Effector memory CD4-positive, alpha-beta T cell (primary cell): ENCODE measurements around the gene BRCA1.
"Not testable (repeated sequence)": the region's sequence is repeated elsewhere in the genome, so short reads cannot be mapped to it uniquely, and the experiment has no call there.

Experiments used
- DNase-seq, 3 donors: peaks; one replicate each; pipeline ENCODE4 v3.0.0-alpha.2; 2020
- H3K27ac ChIP-seq: 2 replicates; pipeline ENCODE4 v1.7.0; 2013; ENCODE audit warnings: mild to moderate bottlenecking, low read length, moderate library complexity; ENCODE audit not compliant: insufficient read depth, poor library complexity, severe bottlenecking
- H3K27me3 ChIP-seq: replicated peaks from 2 replicates; pipeline ENCODE4 v1.7.0; 2013; ENCODE audit warnings: mild to moderate bottlenecking, low read length; ENCODE audit not compliant: insufficient read depth, control insufficient read depth, poor library complexity, severe bottlenecking
- H3K36me3 ChIP-seq: 2 replicates; pipeline ENCODE4 v1.7.0; 2013; ENCODE audit warnings: mild to moderate bottlenecking, low read length, moderate library complexity; ENCODE audit not compliant: control insufficient read depth, insufficient read depth
- H3K4me1 ChIP-seq: 2 replicates; pipeline ENCODE4 v1.7.0; 2013; ENCODE audit warnings: low read length, mild to moderate bottlenecking; ENCODE audit not compliant: control insufficient read depth, insufficient read depth, poor library complexity, severe bottlenecking
- H3K4me3 ChIP-seq: 2 replicates; pipeline ENCODE4 v1.7.0; 2013; ENCODE audit warnings: low read length, low read depth, mild to moderate bottlenecking; ENCODE audit not compliant: insufficient read depth, poor library complexity, severe bottlenecking
- H3K9me3 ChIP-seq: 2 replicates; pipeline ENCODE4 v1.7.0; 2013; ENCODE audit warnings: mild to moderate bottlenecking, low read length, moderate library complexity; ENCODE audit not compliant: control insufficient read depth

Gene BRCA1

DNA sequence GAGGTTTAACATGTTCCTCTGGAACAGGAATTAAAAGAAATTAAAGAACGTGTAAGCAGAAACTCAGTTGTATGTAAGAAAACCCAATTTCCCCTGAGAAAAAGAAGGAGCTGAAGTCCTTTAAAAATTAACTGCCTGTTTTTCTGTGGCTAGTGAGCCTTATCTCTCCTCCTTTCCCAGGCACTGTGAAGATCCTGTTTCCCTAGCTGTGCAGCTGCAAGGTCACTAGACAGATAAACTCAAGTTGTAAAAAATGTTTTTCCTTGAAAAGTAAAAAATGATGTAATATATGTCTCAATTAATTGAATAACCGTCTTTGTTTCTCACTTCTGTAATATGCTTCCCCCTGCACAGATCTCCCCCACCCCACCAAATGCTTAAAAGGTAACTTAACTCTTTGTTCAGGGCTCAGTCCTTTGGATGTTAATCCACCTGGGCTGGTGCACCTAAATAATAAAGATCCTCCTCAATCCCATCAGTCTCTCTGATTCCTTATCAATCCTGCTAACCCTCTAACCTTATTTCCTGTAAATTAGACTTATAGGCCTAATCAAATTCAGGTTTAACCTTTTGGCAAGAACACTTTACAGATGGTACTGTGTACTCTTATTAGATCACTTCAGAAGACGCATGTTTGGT is 28.2 kb upstream of the BRCA1 start:
- H3K27ac ChIP-seq, DNase-seq, H3K27me3 ChIP-seq, H3K9me3 ChIP-seq, H3K36me3 ChIP-seq, H3K4me1 ChIP-seq, H3K4me3 ChIP-seq: not testable (repeated sequence)

GRCh38 chr17:43151880-43152456 is 26.8 kb upstream of the BRCA1 start:
- no peaks in the 10 kb centered on the region for H3K4me1 ChIP-seq
- no peak for DNase-seq
- no peak overlapping the region for H3K27ac ChIP-seq
- no peaks in the 10 kb centered on the region for H3K36me3 ChIP-seq
- no peaks in the 10 kb centered on the region for H3K9me3 ChIP-seq
- H3K4me3 ChIP-seq, result no peak overlapping the region
- H3K27me3 ChIP-seq, result no peaks in the 10 kb centered on the region

- Histone ChIP-seq H3K27ac (no peak overlapping the region), H3K4me3 (no peak overlapping the region), H3K36me3 (no peaks in the 10 kb centered on the region), H3K9me3 (no peaks in the 10 kb centered on the region), H3K4me1 (no peaks in the 10 kb centered on the region), H3K27me3 (no peaks in the 10 kb centered on the region)
- no peak for DNase-seq
Measured at GRCh38 chr17:43146649-43147048, 21.5 kb upstream of the BRCA1 start.

GRCh38 chr17:43143201-43143600 is 18.0 kb upstream of the BRCA1 start:
- Histone ChIP-seq H3K4me3 (no peak overlapping the region), H3K27me3 (no peaks in the 10 kb centered on the region), H3K36me3 (no peaks in the 10 kb centered on the region), H3K9me3 (no peaks in the 10 kb centered on the region), H3K4me1 (no peaks in the 10 kb centered on the region), H3K27ac (no peak overlapping the region)
- DNase-seq, result no peak

DNA sequence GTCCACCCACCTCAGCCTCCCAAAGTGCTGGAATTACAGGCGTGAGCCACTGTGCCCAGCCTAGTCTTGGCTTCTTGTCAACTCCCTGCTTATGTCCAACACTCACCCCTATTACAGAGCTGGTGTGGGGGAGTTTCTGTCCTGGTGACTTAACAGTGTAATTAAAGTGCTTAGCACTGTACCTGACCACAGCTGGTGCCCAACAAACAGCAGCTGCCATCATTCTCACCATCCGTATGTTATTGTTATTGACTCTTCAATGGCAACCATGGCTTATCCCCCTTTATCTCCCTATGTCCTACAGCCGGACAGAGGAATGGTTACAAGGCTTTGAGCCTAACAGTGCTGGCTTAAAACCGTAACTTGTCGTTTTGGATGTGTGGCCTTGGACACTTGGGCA is 17.0 kb upstream of the BRCA1 start:
- H3K4me1 ChIP-seq, result no peaks in the 10 kb centered on the region
- H3K27ac ChIP-seq, result no peak overlapping the region
- no peaks in the 10 kb centered on the region for H3K9me3 ChIP-seq
- H3K36me3 ChIP-seq, result no peaks in the 10 kb centered on the region
- H3K27me3 ChIP-seq, result no peaks in the 10 kb centered on the region
- no peak for DNase-seq
- H3K4me3 ChIP-seq, result no peak overlapping the region

GRCh38 chr17:43140396-43141332 is 15.5 kb upstream of the BRCA1 start:
- no peaks in the 10 kb centered on the region for H3K9me3 ChIP-seq
- no peak for DNase-seq
- no peaks in the 10 kb centered on the region for H3K27me3 ChIP-seq
- H3K4me1 ChIP-seq, result no peaks in the 10 kb centered on the region
- H3K4me3 ChIP-seq, result no peak overlapping the region
- H3K27ac ChIP-seq, result no peak overlapping the region
- no peaks in the 10 kb centered on the region for H3K36me3 ChIP-seq

DNA sequence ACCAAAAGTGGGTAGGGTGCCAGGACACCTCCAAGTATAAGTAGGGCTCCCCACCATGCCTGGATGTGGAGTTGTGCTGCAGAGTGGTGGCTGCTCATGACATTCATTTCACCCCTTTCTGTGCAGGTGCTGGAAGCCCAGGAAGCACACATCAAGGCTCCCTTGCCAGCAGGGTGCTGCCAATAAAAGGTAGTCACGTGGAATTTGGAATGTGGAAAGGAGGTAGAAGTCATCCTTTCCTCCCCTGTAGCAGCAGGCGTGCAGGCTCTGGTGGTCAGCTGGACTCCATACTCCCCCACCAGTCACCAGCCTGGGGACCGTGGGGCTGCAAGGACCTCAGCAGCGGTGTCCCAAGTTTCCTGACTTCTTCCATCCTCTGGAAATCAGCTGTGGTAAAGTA is 13.4 kb upstream of the BRCA1 start:
- H3K9me3 ChIP-seq, H3K36me3 ChIP-seq, DNase-seq: not testable (repeated sequence)

GRCh38 chr17:43136574-43136973 is 11.4 kb upstream of the BRCA1 start:
- not testable (repeated sequence) for H3K27ac ChIP-seq, H3K27me3 ChIP-seq, H3K4me3 ChIP-seq, DNase-seq, H3K9me3 ChIP-seq, H3K36me3 ChIP-seq, H3K4me1 ChIP-seq

More for the DNA sequence above, 13.4 kb upstream of the BRCA1 start:
- H3K4me1 ChIP-seq, H3K27me3 ChIP-seq, H3K27ac ChIP-seq, H3K4me3 ChIP-seq: not testable (repeated sequence)

DNA sequence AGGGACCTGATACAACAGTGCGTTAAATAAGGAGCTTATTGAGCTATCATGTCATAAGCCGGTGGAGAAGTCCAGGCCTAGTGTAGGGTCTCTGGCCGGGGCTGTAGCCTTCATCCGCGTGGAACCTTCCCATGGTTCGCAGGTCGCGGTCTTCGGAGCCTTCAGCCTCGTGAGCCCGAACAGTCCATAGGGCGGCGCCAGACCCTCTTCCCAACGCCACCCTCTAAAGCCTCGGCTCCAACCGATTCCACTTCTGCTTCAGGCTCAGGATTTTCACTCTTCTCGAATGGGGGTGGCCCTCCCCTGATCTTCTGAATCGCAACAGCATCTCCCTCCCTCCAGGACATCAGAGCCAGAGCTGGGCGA is 10.3 kb upstream of the BRCA1 start:
- DNase-seq, result no peak
- H3K36me3 ChIP-seq, result peaks cover 9% of the 10 kb centered on the region
- no peaks in the 10 kb centered on the region for H3K4me1 ChIP-seq
- no peaks in the 10 kb centered on the region for H3K27me3 ChIP-seq
- no peak overlapping the region for H3K27ac ChIP-seq
- no peak overlapping the region for H3K4me3 ChIP-seq
- H3K9me3 ChIP-seq, result no peaks in the 10 kb centered on the region
